ENCODE data around the gene CRAMP1. TPM values are rescaled to one million over a fixed set of nuclear protein-coding genes. Genes with fewer than 3 reads are reported as not detected.

Gene CRAMP1
- total and polyA plus RNA-seq, 11 donors, result 6.2 to 16.9 (median 10.6) TPM

DNA sequence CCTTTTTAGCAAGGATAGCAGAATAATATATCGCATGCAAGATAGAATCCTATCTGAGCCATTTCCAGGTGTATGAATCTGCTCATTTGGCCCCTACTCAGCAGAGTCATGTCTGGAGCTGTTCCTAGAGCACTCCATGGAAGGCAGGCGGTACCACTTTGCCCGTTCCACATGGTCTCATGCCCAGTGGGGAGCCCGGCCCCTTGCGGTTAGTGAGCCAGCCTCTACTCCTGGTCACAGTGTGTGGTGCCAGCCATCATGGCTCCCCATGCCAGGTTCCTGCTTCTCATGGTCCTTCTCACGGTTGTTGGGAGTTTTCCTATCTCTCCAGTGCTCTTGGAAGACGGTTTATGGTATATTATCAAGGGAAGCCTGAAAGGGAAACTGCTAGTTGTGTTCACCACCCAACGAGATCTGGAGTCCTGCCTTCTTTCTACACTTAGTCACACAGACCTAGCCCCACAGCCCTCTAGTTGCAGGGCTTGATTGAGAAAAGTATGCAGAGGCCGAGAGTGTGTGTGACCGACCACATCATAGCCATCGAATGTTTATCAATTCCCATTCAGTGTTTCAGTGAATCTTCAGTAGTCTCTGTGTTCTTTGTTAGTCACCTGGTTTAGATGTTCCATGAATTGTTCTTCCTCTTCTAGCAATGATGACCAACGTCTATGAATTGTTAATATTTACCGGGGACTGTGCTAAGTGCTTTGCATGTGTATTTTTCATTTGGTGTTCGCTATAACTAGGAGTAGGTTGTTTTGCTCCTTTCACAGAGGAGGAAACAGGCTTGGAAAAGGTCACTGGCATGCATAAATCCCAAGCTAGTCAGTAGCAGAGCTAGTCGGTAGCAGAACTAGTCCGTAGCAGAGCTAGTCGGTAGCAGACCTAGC, 75.5 kb downstream of the CRAMP1 start:
- 87 to 89% (median 88%) methylated on average over 17 of the region's 17 CpGs for WGBS, 4 donors

DNA sequence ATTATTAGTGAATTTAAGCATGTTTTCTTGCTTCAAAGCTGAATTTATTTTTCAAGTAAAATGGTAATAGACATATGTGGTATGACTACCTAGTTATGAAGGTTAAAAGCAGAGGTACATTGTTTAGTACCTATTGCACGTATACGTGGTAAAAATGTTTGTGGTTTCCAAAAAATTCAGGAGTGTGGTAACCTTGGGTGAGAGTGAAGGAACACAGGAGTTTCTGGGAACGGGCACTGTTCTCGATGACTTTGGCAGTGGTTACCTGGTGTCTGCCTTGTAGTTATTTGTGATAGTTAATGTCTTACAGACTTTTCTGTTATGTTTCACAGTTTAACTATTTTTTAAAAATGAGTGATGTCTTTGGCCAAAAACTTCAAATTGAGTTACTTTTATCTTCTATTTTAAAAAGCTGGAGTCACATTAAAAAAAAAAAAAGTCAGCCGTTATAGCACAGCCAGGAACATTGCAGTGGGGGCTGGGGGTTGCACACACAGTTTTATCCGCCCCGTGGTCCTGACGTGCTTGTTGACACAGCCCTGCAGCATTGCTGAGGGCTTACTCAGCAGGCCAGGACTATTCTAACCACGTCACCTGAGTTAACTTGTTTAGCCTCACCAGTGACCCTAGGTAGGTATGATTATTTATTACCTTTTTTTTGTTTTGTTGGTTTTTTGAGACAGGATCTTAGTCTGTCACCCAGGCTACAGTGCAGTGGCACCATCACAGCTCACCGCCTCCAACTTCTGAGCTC, 76.8 kb downstream of the CRAMP1 start:
- H3K27me3 ChIP-seq, result no peaks in the 10 kb centered on the region
- peak in 2 of 5 donors; percentile 48 to 56 for DNase-seq

More for the DNA sequence above, 75.5 kb downstream of the CRAMP1 start:
- intact Hi-C loops (cut with DNase I), result no loop called here
- Histone ChIP-seq H3K9me3 (no peaks in the 10 kb centered on the region), H3K36me3 (peaks cover 0 to 86% (median 66%) of the 10 kb centered on the region in 9 donors), H3K4me3 (no peak overlapping the region), H3K27me3 (no peaks in the 10 kb centered on the region), H3K27ac (no peak overlapping the region), H3K4me1 (peaks cover 0 to 31% (median 0%) of the 10 kb centered on the region in 12 donors)
- DNase-seq (no peak), ATAC-seq (peak in 1 of 4 donors; percentile 43)
- TF ChIP-seq, protein P1, sequence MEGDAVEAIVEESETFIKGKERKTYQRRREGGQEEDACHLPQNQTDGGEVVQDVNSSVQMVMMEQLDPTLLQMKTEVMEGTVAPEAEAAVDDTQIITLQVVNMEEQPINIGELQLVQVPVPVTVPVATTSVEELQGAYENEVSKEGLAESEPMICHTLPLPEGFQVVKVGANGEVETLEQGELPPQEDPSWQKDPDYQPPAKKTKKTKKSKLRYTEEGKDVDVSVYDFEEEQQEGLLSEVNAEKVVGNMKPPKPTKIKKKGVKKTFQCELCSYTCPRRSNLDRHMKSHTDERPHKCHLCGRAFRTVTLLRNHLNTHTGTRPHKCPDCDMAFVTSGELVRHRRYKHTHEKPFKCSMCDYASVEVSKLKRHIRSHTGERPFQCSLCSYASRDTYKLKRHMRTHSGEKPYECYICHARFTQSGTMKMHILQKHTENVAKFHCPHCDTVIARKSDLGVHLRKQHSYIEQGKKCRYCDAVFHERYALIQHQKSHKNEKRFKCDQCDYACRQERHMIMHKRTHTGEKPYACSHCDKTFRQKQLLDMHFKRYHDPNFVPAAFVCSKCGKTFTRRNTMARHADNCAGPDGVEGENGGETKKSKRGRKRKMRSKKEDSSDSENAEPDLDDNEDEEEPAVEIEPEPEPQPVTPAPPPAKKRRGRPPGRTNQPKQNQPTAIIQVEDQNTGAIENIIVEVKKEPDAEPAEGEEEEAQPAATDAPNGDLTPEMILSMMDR (IDR thresholded peaks at IDR 0.05), result no peak
- no peak for TF ChIP-seq POLR2A (IDR thresholded peaks at IDR 0.05)

DNA sequence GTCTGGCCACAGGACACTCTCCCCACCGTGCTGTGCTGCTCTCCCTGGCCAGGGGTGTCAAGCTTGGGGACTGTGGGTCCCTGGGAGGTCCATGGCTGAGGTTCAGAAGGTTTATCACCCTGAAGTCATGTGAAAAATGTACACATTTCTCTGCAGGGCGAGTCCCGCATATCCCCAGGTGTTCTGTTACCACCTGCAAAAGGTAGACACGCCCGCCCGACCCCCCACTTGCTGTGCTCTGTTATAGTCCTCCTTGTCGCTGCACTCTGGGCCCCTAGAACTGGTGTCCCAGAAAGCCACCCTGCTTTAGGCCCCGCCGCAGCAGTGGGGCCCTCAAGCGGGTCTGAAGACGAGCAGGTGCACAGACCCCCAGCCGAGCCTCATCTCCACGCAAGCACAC, 77.7 kb downstream of the CRAMP1 start:
- Histone ChIP-seq H3K4me1 (peaks cover 0 to 31% (median 0%) of the 10 kb centered on the region in 12 donors), H3K36me3 (peaks cover 0 to 96% (median 73%) of the 10 kb centered on the region in 9 donors), H3K9me3 (no peaks in the 10 kb centered on the region), H3K27ac (peak overlapping the region in 6 of 12 donors; percentile 23 to 73 (median 56)), H3K27me3 (no peaks in the 10 kb centered on the region), H3K4me3 (no peak overlapping the region)
- 92 to 98% (median 95%) methylated on average over 11 to 13 of the region's 13 CpGs for WGBS, 4 donors
- DNase-seq (no peak), ATAC-seq (no peak)
- TF ChIP-seq, protein P1 (IDR thresholded peaks at IDR 0.05), result no peak
- no peak for TF ChIP-seq POLR2A (IDR thresholded peaks at IDR 0.05)
- intact Hi-C loops (cut with DNase I), result no loop called here

More for the DNA sequence above, 76.8 kb downstream of the CRAMP1 start:
- H3K4me3 ChIP-seq, result no peak overlapping the region
- intact Hi-C loops (cut with DNase I), result no loop called here
- ATAC-seq, result peak in 3 of 4 donors; percentile 69 to 91 (median 75)
- TF ChIP-seq, protein P1 (IDR thresholded peaks at IDR 0.05), result no peak
- TF ChIP-seq POLR2A (IDR thresholded peaks at IDR 0.05), result no peak
- peaks cover 0 to 94% (median 72%) of the 10 kb centered on the region in 9 donors for H3K36me3 ChIP-seq
- peak overlapping the region in 6 of 12 donors; percentile 23 to 73 (median 56) for H3K27ac ChIP-seq
- H3K9me3 ChIP-seq, result no peaks in the 10 kb centered on the region
- WGBS, 4 donors, result 75 to 79% (median 78%) methylated on average over 10 of the region's 10 CpGs
- H3K4me1 ChIP-seq, result peaks cover 0 to 31% (median 0%) of the 10 kb centered on the region in 12 donors

DNA sequence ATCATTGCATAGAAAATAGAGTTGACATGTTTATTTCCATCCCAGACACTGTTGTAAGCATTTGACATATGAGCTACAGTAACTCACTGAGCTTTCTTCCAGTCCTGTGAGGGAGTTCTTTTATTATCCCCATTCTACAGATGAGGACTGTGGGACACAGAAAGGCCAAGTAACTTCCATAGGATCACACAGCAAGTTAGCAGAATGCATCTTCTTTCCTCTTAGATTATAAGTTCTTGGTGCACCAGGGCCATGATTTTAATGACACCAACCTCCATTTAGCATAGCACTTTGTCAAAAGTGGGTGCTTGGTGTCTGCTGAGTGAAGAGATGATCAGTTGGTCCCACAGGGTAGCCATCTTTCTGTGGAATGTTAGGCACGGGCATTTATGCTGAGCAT, 78.7 kb downstream of the CRAMP1 start:
- no peak for DNase-seq
- H3K36me3 ChIP-seq, result peaks cover 0 to 95% (median 72%) of the 10 kb centered on the region in 9 donors
- H3K27me3 ChIP-seq, result no peaks in the 10 kb centered on the region
- ATAC-seq, result no peak
- TF ChIP-seq, protein P1 (IDR thresholded peaks at IDR 0.05), result no peak
- TF ChIP-seq POLR2A (IDR thresholded peaks at IDR 0.05), result no peak
- peak overlapping the region in 3 of 12 donors; percentile 4 to 65 (median 33) for H3K27ac ChIP-seq
- no peak overlapping the region for H3K4me3 ChIP-seq
- intact Hi-C loops (cut with DNase I), result no loop called here
- H3K9me3 ChIP-seq, result no peaks in the 10 kb centered on the region
- WGBS, 4 donors, result 63 to 73% (median 68%) methylated on average over 1 of the region's 1 CpG
- peaks cover 0 to 31% (median 0%) of the 10 kb centered on the region in 12 donors for H3K4me1 ChIP-seq
